ENCODE results near the gene OTUD6A.
"Not testable (repeated sequence)": the region's sequence is repeated elsewhere in the genome, so short reads cannot be mapped to it uniquely, and the experiment has no call there.

OTUD6A gene

GRCh38 chrX:70049925-70050324 lies 12.3 kb upstream of the OTUD6A start, which contains the start of gene AWAT2:
Gene AWAT2, minus strand, starts transcription at chrX:70049938. Its CDS starts 6 bp downstream, at chrX:70049932.
- DNase-seq = no peak

- no peak for DNase-seq
Observed at GRCh38 chrX:70052895-70053615, 9.2 kb upstream of the OTUD6A start.

GRCh38 chrX:70054391-70054790 lies 7.9 kb upstream of the OTUD6A start:
- DNase-seq = no peak

GRCh38 chrX:70062961-70063550 lies 799 bp downstream of the OTUD6A start:
- no peak for DNase-seq

GRCh38 chrX:70066646-70067045 lies 4.4 kb downstream of the OTUD6A start:
- no peak for DNase-seq

- DNase-seq = no peak
Observed at GRCh38 chrX:70079297-70079696, 17.0 kb downstream of the OTUD6A start.

GRCh38 chrX:70079870-70080269 lies 17.6 kb downstream of the OTUD6A start:
- no peak for DNase-seq

GRCh38 chrX:70082723-70083122 lies 20.5 kb downstream of the OTUD6A start:
- DNase-seq = no peak

GRCh38 chrX:70084592-70085240 lies 22.5 kb downstream of the OTUD6A start:
- DNase-seq = no peak

- DNase-seq = no peak
Observed at GRCh38 chrX:70087857-70088630, 25.8 kb downstream of the OTUD6A start.

- DNase-seq = no peak
Observed at GRCh38 chrX:70088751-70089150, 26.5 kb downstream of the OTUD6A start.

GRCh38 chrX:70089604-70090297 lies 27.5 kb downstream of the OTUD6A start:
- no peak for DNase-seq

- no peak for DNase-seq
Observed at GRCh38 chrX:70092247-70092646, 30.0 kb downstream of the OTUD6A start.

- peak in 1 of 2 experiments; percentile 14 for DNase-seq
Observed at GRCh38 chrX:70096052-70096451, 33.8 kb downstream of the OTUD6A start.

GRCh38 chrX:70105229-70105628 lies 43.0 kb downstream of the OTUD6A start:
- no peak for DNase-seq

- not testable (repeated sequence) for DNase-seq
Observed at GRCh38 chrX:70111436-70112026, 49.3 kb downstream of the OTUD6A start.
